Uterus (tissue), 4 donors: ENCODE data around the gene FAM234B. TPM values are rescaled to one million over a fixed set of nuclear protein-coding genes. Genes with fewer than 3 reads are reported as not detected.

ENCODE experiments used
- DNase-seq, 2 donors: peaks; one replicate each; pipeline ENCODE4 v3.0.0-alpha.2; 2019 to 2020
- H3K27ac ChIP-seq, 2 donors: fragments of 200-600 bp; sonication (generic); 1 replicate in 1 of 2; 2 replicates in 1 of 2; pipeline ENCODE4 v1.5.1; 2016 to 2018
- H3K27me3 ChIP-seq, 2 donors: fragments of 200-600 bp; sonication (generic); one replicate each; pipeline ENCODE4 v1.5.1; 2018 to 2019; ENCODE audit warnings: control low read depth in 1 of 2
- H3K36me3 ChIP-seq, 2 donors: fragments of 200-600 bp; sonication (generic); one replicate each; pipeline ENCODE4 v1.5.1; 2019; ENCODE audit warnings: control low read depth in 1 of 2
- H3K4me1 ChIP-seq, 2 donors: fragments of 200-600 bp; sonication (generic); one replicate each; pipeline ENCODE4 v1.5.1; 2018 to 2019; ENCODE audit warnings: control low read depth in 1 of 2
- H3K4me3 ChIP-seq, 2 donors: fragments of 200-600 bp; sonication (generic); 1 replicate in 1 of 2; 2 replicates in 1 of 2; pipeline ENCODE4 v1.5.1; 2018 to 2019; ENCODE audit warnings: mild to moderate bottlenecking in 1 of 2
- H3K9me3 ChIP-seq, 2 donors: fragments of 200-600 bp; sonication (generic); one replicate each; pipeline ENCODE4 v1.5.1; 2019; ENCODE audit warnings: control low read depth in 1 of 2
- CTCF ChIP-seq, 4 experiments: fragments of 200-600 bp in 2 of 4; fragments of 450-650 bp in 2 of 4; sonication (generic) in 2 of 4; IDR thresholded peaks; one replicate each; pipeline ENCODE4 v1.5.1; 2016 to 2019; ENCODE audit warnings: antibody characterized with exemption in 4 of 4, mild to moderate bottlenecking in 2 of 4, moderate library complexity in 1 of 4
- POLR2A ChIP-seq, 2 donors: fragments of 450-650 bp; IDR thresholded peaks; one replicate each; pipeline ENCODE4 v1.6.1; 2016; ENCODE audit warnings: antibody characterized with exemption in 2 of 2, mild to moderate bottlenecking in 1 of 2, moderate library complexity in 1 of 2
- intact Hi-C: fragments of 100-400 bp; cut with DNase I; formaldehyde crosslinking; loops from one replicate; pipeline ENCODE4 v1.15.1; 2023; ENCODE audit warnings: low total_unique reads
- total RNA-seq, 4 donors: library from RNA; depleted of rRNA in 3 of 4; stranded (reverse); fragments of >200 nt in 3 of 4; gene quantifications; one replicate each; pipeline versions ENCODE4 v1.1.0 to v1.2.4, GENCODE V29; 2014 to 2023
- donor health status: DM: yes; HTN: yes; CAD: no.

FAM234B gene
- total RNA-seq, 4 donors from 2014 or later = 2.4 to 8.3 (median 4.6) TPM

- Histone ChIP-seq H3K27me3 (no peaks in the 10 kb centered on the region), H3K9me3 (no peaks in the 10 kb centered on the region), H3K27ac (no peak overlapping the region), H3K4me1 (no peaks in the 10 kb centered on the region), H3K4me3 (no peak overlapping the region), H3K36me3 (no peaks in the 10 kb centered on the region)
- no peak for DNase-seq
- no peak for TF ChIP-seq POLR2A (IDR thresholded peaks at IDR 0.05)
- no peak for TF ChIP-seq CTCF (IDR thresholded peaks at IDR 0.05)
- intact Hi-C loops = no loop called here
These were observed 86.8 kb downstream of the FAM234B start for GRCh38 chr12:13130981-13131380.

Other genes starting within 250 kb of the FAM234B start
- 100 to 1,000 TPM in 1 of 4 donors, 10 to 100 TPM in 3; 42.1 to 105 (median 57.2) TPM for gene DDX47, start 231.0 kb upstream of the FAM234B start, total RNA-seq
- 10 to 100 TPM in 3 of 4 donors, 1 to 10 TPM in 1; 2.0 to 13.2 (median 12.4) TPM for gene GPRC5A, start 152.8 kb upstream of the FAM234B start, total RNA-seq
- gene GPRC5D, start 92.2 kb upstream of the FAM234B start, total RNA-seq = not detected
- 10 to 100 TPM; 10.5 to 64.4 (median 40.9) TPM for gene HEBP1, start 44.1 kb upstream of the FAM234B start, total RNA-seq
- not detected for gene GSG1, start 59.3 kb downstream of the FAM234B start, total RNA-seq
- gene EMP1, start 152.3 kb downstream of the FAM234B start, total RNA-seq = 100 to 1,000 TPM in 3 of 4 donors, 10 to 100 TPM in 1; 48.9 to 345 (median 163) TPM